ENCODE measurements around the gene LGALS1.

GRCh38 chr22:37710675-37711074 is 35.2 kb downstream of the LGALS1 start:
- TF ChIP-seq SP1 (IDR thresholded peaks at IDR 0.05; ENCODE audit: low read depth) (no peak), REST (IDR thresholded peaks at IDR 0.05; ENCODE audit: low read depth) (no peak), CTCF (IDR thresholded peaks at IDR 0.05 in 2 of 3, conservative IDR thresholded peaks at IDR 0.05 in 1 of 3; ENCODE audit: borderline replicate concordance in 1 of 3, insufficient read depth in 1 of 3, low read depth in 2 of 3, low read length in 2 of 3) (no peak), ZNF274 (IDR thresholded peaks at IDR 0.05; ENCODE audit: low read depth, low read length) (no peak), POLR2A (IDR thresholded peaks at IDR 0.05; ENCODE audit: borderline replicate concordance, extremely low read depth, insufficient read depth, insufficient read length) (no peak), ZFX (IDR thresholded peaks at IDR 0.05) (no peak), ZBTB33 (IDR thresholded peaks at IDR 0.05; ENCODE audit: extremely low read depth, insufficient replicate concordance, low read length) (no peak), YY1 (IDR thresholded peaks at IDR 0.05; ENCODE audit: extremely low read depth, insufficient replicate concordance, low read depth, low read length) (no peak), EGR1 (IDR thresholded peaks at IDR 0.05; ENCODE audit: low read depth) (no peak), CEBPB (IDR thresholded peaks at IDR 0.05; ENCODE audit: low read depth) (no peak), SIN3A (IDR thresholded peaks at IDR 0.05; ENCODE audit: low read depth) (no peak), RAD21 (IDR thresholded peaks at IDR 0.05; ENCODE audit: low read depth) (no peak)

Measured in HCT116 (cell line).